ENCODE data around the gene RAET1G.
"Not testable (repeated sequence)": the region's sequence is repeated elsewhere in the genome, so short reads cannot be mapped to it uniquely, and the experiment has no call there.

The RAET1G gene

DNA sequence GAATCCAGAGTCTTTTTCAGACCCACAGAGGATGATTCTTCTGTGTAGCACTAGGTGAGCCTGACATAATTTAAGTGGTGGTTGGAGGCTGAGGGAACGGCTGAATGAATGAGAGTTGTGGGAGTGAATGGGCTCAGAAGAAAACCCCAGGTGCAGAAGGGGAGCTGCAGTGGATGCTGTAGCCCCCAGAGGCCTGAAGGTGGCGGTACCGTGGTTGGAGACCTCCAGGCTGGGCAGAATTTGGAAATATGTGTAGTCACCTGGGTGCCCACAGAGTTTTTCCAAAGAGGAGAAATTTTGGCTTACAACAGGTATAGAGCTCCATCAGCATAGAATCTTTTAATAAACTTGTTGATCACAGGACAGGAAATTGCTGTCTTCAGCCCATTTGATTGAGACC lies 6.5 kb upstream of the RAET1G start:
- Mint-ChIP-seq H3K27ac (no peak overlapping the region), H3K27me3 (peaks cover 88% of the 10 kb centered on the region)

DNA sequence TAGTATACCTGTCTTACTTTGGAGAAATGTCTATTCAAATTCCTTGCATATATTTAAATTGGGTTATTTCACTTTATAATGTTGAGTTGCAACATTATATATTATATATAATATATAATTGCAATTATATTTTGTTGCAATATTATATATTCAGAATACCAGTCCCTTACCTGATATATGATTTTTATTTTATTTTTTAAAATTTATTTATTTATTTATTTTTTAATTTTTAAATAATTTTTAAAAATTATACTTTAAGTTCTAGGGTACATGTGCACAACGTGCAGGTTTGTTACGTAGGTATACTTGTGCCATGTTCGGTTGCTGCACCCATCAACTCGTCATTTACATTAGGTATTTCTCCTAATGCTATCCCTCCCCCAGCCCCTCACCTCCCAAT lies 4.1 kb upstream of the RAET1G start:
- peaks cover 16% of the 10 kb centered on the region for H3K4me1 Mint-ChIP-seq (ENCODE audit: low read depth)
- H3K27ac Mint-ChIP-seq; H3K4me3 Mint-ChIP-seq; H3K9me3 Mint-ChIP-seq; H3K36me3 Mint-ChIP-seq (ENCODE audit: low read depth): not testable (repeated sequence)
- H3K27me3 Mint-ChIP-seq: peaks cover 91% of the 10 kb centered on the region

More for the DNA sequence above, 6.5 kb upstream of the RAET1G start:
- Mint-ChIP-seq H3K4me1 (ENCODE audit: low read depth) (peaks cover 3% of the 10 kb centered on the region), H3K4me3 (no peak overlapping the region), H3K9me3 (no peaks in the 10 kb centered on the region), H3K36me3 (ENCODE audit: low read depth) (no peaks in the 10 kb centered on the region)

DNA sequence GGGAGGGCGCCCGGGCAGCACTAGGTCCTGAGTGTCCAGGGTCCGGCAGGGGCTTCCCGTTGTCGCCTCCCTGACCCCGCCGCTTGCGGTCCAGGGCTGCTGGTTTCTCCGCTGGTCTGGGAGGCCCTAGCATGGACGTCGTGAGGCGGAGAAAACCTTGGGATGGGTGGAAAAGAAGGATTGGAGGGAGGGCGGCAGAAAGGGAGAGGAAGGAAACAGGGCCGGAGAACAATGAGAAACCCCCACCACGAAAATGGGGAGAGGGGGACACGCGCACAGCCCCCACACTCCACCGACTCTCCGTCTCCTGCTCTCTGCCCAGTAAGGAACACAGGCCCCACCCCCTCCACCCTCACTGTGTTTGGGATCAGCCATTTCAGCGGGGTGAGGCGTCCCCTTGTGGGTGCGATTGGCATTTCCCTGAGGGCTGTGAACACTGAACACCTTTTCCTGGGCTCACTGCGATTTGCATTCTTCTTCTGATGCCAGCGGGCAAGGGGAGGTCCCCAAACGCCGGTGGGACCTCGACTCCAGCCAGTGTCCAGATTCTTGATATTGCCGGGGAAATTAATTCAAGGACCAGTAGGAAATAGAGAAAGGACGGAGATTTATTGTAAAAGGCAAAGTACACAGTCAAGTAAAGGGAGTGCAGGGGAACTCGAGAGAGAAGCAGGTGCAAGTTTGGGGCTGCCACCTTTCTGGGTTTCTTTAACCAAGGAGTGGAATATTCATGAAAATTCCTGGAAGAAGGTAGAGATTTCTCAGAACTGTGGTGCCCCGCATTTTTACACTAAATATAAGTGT lies 3.3 kb upstream of the RAET1G start:
- Mint-ChIP-seq H3K36me3 (ENCODE audit: low read depth) (no peaks in the 10 kb centered on the region), H3K4me1 (ENCODE audit: low read depth) (peaks cover 16% of the 10 kb centered on the region), H3K27me3 (peaks cover 92% of the 10 kb centered on the region), H3K27ac (no peak overlapping the region), H3K4me3 (peak overlapping the region; percentile 42), H3K9me3 (no peaks in the 10 kb centered on the region)

DNA sequence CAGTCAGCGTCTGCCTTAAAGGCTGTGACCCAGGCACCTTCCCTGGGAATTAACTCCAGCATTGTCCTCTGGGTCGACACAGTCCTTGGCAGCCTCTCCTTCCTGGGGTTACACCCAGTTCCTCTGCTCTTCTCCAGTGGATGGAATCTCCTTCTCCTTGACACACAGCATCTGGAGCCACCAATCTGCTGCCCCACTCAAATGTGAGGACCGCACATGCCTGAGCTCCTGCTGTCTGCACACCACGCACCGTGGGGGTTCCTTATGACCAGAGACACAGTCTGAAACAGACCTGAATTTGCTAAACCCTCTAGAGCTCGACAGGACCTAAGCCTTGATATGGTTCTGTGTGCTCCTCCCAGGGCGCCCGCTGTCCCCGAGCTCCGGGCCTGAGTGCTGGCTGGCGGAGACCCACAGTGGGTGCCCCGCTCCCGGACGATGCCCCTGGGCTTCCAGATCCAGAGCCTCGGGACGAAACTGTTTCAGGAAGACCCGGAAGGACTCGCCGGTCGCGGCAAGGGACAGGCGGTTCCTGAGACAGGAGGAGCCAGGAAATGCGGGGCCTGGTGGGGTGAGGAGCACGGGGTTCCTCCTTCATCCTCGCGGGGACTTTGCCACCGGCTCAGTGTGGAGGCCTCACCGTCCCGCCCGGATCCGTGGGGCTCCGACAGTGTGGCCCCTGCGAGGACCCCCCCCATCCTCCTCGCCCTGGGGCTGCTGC lies 2.5 kb upstream of the RAET1G start:
- H3K36me3 Mint-ChIP-seq (ENCODE audit: low read depth): no peaks in the 10 kb centered on the region
- H3K4me1 Mint-ChIP-seq (ENCODE audit: low read depth): peaks cover 16% of the 10 kb centered on the region
- H3K27me3 Mint-ChIP-seq: peaks cover 93% of the 10 kb centered on the region
- peak overlapping the region; percentile 42 for H3K4me3 Mint-ChIP-seq
- H3K9me3 Mint-ChIP-seq: no peaks in the 10 kb centered on the region
- no peak overlapping the region for H3K27ac Mint-ChIP-seq

DNA sequence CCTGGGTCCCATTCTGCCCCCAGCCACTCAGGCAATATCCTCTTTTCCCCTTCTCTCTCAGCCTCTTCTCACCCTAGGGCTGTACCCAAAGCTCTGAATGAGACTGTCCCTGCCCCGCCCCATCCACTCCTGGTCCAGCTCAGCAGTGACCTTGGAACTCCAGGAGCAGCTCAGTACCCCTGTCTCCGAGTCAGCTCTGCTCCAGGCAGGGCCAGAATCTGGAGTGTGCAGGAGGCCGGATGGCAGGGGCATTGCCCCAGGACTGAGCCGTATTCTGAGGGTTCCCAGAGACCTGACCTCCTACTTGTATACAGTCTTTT lies 2.0 kb upstream of the RAET1G start:
- Mint-ChIP-seq H3K4me3 (no peak overlapping the region), H3K27ac (no peak overlapping the region), H3K36me3 (ENCODE audit: low read depth) (no peaks in the 10 kb centered on the region), H3K9me3 (no peaks in the 10 kb centered on the region), H3K27me3 (peaks cover 93% of the 10 kb centered on the region), H3K4me1 (ENCODE audit: low read depth) (peaks cover 16% of the 10 kb centered on the region)

DNA sequence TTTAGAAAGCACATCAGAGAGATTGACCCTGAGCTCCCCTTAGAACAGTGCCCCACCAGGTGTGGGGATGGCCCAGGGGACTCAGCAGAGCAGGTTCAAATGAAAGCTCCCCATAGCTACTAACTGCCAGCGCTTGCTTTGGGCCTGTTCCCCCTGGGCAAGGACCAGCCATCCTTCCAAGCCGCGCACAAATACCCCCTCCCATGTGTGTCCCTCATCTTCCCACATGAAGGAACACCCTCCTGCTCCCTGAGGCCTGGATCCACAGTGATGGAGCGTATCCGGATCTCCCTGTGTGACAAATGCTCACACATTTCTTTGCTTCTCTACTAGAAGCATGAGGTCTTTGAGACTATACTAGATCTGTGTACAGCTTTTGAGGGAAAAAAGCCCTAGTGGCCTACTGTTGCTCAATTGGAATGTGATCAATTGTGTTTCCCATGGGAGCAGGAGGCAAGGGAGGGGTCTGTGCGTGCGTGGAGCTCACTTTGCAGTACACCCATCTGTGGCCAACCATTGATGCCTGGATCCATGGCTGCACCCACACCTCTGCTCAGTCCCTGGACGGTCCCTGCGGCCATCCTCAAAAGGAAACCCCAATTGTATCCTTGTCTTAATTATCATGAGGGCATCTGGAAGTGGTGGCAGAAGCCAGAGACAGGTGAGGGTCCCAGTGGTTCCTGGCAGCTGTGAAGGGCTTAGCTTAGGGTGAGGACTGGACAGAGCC lies 1.4 kb upstream of the RAET1G start:
- H3K4me3 Mint-ChIP-seq: peak overlapping the region; percentile 11
- H3K36me3 Mint-ChIP-seq (ENCODE audit: low read depth): no peaks in the 10 kb centered on the region
- no peak overlapping the region for H3K27ac Mint-ChIP-seq

DNA sequence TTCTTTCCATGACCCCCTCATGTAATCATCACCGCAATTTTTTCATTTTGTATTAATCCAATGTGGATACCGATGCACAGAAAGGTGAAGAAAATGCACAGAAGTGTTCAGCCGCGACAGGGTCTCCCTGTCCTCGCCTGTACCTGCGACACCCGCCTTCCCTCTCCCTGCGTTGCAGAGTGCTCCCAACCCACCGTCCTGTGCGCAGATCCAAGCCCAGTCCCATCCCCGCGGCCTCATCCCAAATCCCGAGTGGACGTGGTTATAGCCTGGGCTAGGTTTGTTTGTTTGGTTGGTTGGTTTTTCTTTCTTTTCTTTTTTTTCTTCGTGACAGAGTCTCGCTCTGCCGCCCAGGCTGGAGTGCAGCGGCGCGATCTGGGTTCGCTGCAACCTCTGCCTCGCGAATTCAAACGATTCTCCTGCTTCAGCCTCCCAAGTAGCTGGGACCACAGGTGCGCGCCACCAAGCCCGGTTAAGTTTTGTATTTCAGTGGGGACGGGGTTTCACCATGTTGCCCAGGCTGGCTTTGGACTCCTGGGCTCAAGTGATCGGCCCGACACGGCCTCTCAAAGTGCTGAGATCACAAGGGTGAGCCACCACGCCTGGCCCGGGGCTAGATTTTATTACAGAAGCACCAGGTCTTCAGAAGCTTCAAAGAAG lies 536 bp upstream of the RAET1G start:
- peak overlapping the region; percentile 81 for H3K4me3 Mint-ChIP-seq
- H3K4me1 Mint-ChIP-seq (ENCODE audit: low read depth): peaks cover 16% of the 10 kb centered on the region
- no peak overlapping the region for H3K27ac Mint-ChIP-seq
- peaks cover 86% of the 10 kb centered on the region for H3K27me3 Mint-ChIP-seq
- no peaks in the 10 kb centered on the region for H3K9me3 Mint-ChIP-seq
- H3K36me3 Mint-ChIP-seq (ENCODE audit: low read depth): no peaks in the 10 kb centered on the region

More for the DNA sequence above, 1.4 kb upstream of the RAET1G start:
- no peaks in the 10 kb centered on the region for H3K9me3 Mint-ChIP-seq
- H3K27me3 Mint-ChIP-seq: peaks cover 90% of the 10 kb centered on the region
- H3K4me1 Mint-ChIP-seq (ENCODE audit: low read depth): peaks cover 16% of the 10 kb centered on the region

DNA sequence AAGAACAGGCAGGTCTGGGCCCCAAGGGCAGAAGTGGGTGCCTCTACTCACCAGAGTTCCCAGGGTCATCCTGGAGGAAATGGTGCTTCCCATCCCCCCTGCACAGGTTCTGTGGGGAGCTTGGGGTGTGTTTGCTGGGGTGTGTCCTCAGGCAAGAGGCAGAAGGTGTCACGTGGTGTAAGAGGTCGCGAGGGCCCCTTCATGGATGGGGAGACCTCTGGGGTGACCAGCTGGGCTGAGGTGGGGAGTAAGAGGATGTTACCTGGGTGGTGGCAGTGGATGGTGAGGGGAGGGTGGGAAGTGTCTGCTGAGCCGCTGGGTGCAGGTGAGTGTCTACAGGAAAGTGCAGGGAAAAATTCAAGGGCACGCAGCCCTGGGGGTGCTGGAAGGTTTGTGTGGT lies 830 bp downstream of the RAET1G start:
- not testable (repeated sequence) for H3K27ac Mint-ChIP-seq; H3K36me3 Mint-ChIP-seq (ENCODE audit: low read depth); H3K9me3 Mint-ChIP-seq
- H3K27me3 Mint-ChIP-seq: peaks cover 72% of the 10 kb centered on the region
- peaks cover 16% of the 10 kb centered on the region for H3K4me1 Mint-ChIP-seq (ENCODE audit: low read depth)
- peak overlapping the region; percentile 16 for H3K4me3 Mint-ChIP-seq

DNA sequence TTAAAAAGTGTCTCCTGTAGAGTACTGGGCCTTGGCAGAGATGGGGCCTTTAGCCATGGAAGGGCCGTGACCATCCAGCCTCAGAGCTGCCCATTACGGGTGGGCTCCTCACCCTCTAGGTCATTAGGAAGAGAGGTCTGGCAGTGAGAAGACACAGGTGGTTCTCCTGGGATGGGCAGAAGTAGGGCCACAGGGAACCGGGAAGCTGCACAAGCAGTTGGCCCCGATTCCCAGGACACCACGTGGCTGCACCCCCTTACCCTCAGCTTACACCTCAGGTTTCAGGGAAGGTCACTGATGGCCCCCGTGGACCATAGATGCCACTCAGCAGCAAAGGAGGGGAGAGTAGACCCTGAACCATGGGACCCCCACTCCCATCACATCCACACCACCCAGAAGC lies 1.6 kb downstream of the RAET1G start:
- Mint-ChIP-seq H3K4me3 (no peak overlapping the region), H3K4me1 (ENCODE audit: low read depth) (peaks cover 15% of the 10 kb centered on the region), H3K27me3 (peaks cover 67% of the 10 kb centered on the region), H3K27ac (no peak overlapping the region), H3K9me3 (no peaks in the 10 kb centered on the region), H3K36me3 (ENCODE audit: low read depth) (no peaks in the 10 kb centered on the region)

DNA sequence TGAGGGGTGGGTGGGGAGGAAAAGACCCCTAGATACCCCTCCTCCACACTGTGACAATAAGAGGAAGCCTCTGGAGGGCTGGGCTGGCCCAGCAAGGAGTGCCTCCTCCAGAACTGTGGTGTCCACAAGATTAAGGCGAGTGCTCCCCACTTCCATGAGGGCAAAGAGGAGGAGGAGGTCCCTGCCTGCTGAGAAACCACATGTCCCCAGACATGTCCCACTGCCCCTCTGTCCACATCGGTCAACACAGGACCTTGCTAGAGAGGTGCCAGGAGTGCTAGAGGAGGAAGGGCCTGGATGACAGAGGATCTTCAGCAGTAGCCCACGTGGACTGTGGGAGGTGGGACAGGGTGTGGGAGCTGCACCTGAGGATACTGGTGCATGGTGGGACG lies 3.1 kb downstream of the RAET1G start:
- Mint-ChIP-seq H3K9me3 (no peaks in the 10 kb centered on the region), H3K27ac (no peak overlapping the region), H3K36me3 (ENCODE audit: low read depth) (no peaks in the 10 kb centered on the region), H3K27me3 (peaks cover 55% of the 10 kb centered on the region), H3K4me1 (ENCODE audit: low read depth) (peaks cover 12% of the 10 kb centered on the region), H3K4me3 (no peak overlapping the region)

DNA sequence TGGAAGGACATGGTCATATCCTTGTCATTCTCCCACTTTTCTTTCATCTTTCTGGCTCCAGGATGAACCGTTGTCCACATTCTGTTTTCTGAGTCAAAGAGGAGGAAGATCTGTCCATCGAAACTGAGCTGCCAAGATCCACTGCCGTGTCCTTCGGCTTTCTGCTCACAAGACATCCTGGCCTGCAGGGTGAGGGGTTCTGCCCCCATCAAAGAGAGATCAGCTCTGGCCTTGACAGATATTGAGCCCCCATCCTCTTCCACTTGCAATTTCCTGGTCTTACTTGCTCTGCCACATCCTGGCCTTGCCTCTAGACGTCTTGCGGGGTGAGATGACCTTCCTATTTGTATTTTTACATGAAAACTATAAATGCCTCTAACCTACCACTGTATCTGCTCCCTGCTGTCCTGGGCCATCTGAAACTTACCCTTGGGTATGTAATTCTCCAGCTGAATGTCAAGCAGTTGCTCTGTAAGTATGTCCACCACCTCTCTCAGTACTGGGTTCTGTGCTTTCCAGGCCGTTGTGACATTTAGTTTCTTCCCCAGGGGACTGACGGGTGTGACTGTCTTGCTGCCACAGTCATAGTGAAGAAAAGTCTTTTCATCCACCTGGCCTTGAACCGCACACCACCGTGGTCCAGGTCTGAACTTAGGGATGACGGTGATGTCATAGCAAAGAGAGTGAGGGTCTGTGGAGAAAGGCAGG lies 3.6 kb downstream of the RAET1G start:
- H3K4me1 Mint-ChIP-seq (ENCODE audit: low read depth): peaks cover 12% of the 10 kb centered on the region
- not testable (repeated sequence) for H3K36me3 Mint-ChIP-seq (ENCODE audit: low read depth); H3K9me3 Mint-ChIP-seq; H3K4me3 Mint-ChIP-seq; H3K27ac Mint-ChIP-seq
- H3K27me3 Mint-ChIP-seq: peaks cover 52% of the 10 kb centered on the region

DNA sequence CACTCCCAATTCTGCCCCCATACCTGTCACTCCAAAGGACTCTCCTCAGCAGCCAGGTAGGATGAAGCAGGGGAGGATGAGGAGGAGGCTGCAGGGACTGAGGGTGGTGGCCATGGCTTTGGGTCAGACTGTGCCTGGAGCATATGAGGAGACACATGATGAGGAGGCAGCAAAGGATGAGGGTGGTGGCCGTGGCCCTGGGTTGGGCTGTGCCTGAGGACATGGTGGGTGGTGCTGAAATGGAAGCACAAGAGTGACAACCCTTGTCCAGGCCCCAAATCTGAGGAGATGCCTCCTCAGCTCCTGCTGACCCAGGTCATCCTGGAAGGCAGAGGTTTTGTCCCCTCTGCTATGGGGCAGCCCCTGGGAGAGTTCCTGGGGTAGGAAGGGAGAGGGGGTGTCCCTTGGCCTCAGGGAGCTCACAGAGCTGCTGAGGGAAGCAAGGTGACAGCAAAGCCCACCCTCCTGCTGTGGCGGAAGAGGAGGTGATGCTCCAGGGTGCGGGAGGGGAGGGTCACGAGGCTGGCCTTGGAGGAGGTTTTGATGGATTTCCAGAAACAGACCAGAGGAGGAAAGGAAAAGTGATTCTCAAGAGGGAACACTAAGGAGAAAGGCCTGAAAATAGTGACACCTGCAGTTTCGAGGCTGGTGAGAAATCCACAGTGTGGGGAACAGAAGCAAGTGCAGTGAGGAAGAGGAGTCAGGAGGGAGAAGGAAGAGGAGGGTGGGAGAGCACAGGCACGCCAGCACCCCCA lies 4.6 kb downstream of the RAET1G start:
- Mint-ChIP-seq H3K36me3 (ENCODE audit: low read depth) (no peaks in the 10 kb centered on the region), H3K4me3 (no peak overlapping the region), H3K9me3 (no peaks in the 10 kb centered on the region), H3K27me3 (peaks cover 52% of the 10 kb centered on the region), H3K4me1 (ENCODE audit: low read depth) (peaks cover 9% of the 10 kb centered on the region), H3K27ac (no peak overlapping the region)

DNA sequence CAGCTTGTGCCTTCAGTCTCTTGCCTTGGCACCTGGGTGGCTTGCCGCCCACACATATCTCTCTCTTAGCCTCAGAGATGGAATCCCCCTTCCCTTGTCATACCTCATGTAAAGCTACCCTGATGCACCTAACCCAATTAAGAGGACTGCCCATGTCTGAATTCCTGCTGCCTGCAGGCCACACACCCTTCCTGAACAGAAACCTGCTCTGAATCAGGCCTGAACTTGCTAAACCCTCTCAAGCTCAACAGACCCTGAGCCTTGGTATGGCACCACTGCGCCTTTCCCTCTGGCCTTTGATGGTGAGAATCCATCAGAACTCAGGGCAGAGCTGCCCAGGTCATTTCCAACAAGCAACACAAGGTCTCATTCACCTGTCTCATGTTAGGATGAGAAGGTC lies 5.2 kb downstream of the RAET1G start:
- Mint-ChIP-seq H3K9me3 (no peaks in the 10 kb centered on the region), H3K36me3 (ENCODE audit: low read depth) (no peaks in the 10 kb centered on the region), H3K4me1 (ENCODE audit: low read depth) (peaks cover 2% of the 10 kb centered on the region), H3K27me3 (peaks cover 49% of the 10 kb centered on the region), H3K27ac (no peak overlapping the region), H3K4me3 (no peak overlapping the region)
